C4-2B (cell line): ENCODE results near the gene CERS4.
"Not testable (repeated sequence)": the region's sequence is repeated elsewhere in the genome, so short reads cannot be mapped to it uniquely, and the experiment has no call there.

Source experiments
- H3K27ac ChIP-seq: fragments of 450-650 bp; 2 replicates; pipeline ENCODE4 v1.5.1; 2017
- CTCF ChIP-seq: fragments of 450-650 bp; conservative IDR thresholded peaks from 2 replicates; pipeline ENCODE4 v1.5.1; 2017; ENCODE audit warnings: mild to moderate bottlenecking
- ZFX ChIP-seq: fragments of 450-650 bp; IDR thresholded peaks from 2 replicates; pipeline ENCODE4 v1.6.1; 2017

The CERS4 gene

GRCh38 chr19:8262431-8262830 is 53.3 kb downstream of the CERS4 start:
- no peak overlapping the region for H3K27ac ChIP-seq
- TF ChIP-seq ZFX (no peak), CTCF (no peak)

- H3K27ac ChIP-seq = not testable (repeated sequence)
These were observed 55.1 kb downstream of the CERS4 start for GRCh38 chr19:8264248-8264647.

GRCh38 chr19:8265872-8266271 is 56.7 kb downstream of the CERS4 start:
- TF ChIP-seq ZFX (no peak), CTCF (no peak)
- no peak overlapping the region for H3K27ac ChIP-seq

- TF ChIP-seq ZFX = no peak
- no peak for TF ChIP-seq CTCF
- H3K27ac ChIP-seq = no peak overlapping the region
These were observed 60.6 kb downstream of the CERS4 start for GRCh38 chr19:8269724-8270123.

GRCh38 chr19:8276508-8276907 is 67.3 kb downstream of the CERS4 start:
- not testable (repeated sequence) for H3K27ac ChIP-seq

- H3K27ac ChIP-seq = not testable (repeated sequence)
These were observed 82.2 kb downstream of the CERS4 start for GRCh38 chr19:8291337-8291736.

GRCh38 chr19:8302357-8302691 is 93.2 kb downstream of the CERS4 start:
- TF ChIP-seq CTCF = no peak
- TF ChIP-seq ZFX = no peak
- no peak overlapping the region for H3K27ac ChIP-seq

- no peak overlapping the region for H3K27ac ChIP-seq
- TF ChIP-seq ZFX (no peak), CTCF (no peak)
These were observed 93.6 kb downstream of the CERS4 start for GRCh38 chr19:8302734-8303133.

- no peak overlapping the region for H3K27ac ChIP-seq
- TF ChIP-seq ZFX (no peak), CTCF (no peak)
These were observed 95.9 kb downstream of the CERS4 start for GRCh38 chr19:8304841-8305621.
